ENCODE data around the gene FSIP2. TPM values are rescaled to one million over a fixed set of nuclear protein-coding genes. Genes with fewer than 3 reads are reported as not detected.

Gene FSIP2
- total RNA-seq, 3 donors from 2014 or later (not counting 1 experiment from before 2014, with no cell fraction given): 0.79 to 1.5 (median 0.95) TPM

- Mint-ChIP-seq H3K9me3 (peaks cover 0 to 11% of the 10 kb centered on the region in 2 donors), H3K27ac (no peak overlapping the region), H3K4me1 (no peaks in the 10 kb centered on the region), H3K36me3 (no peaks in the 10 kb centered on the region), H3K4me3 (no peak overlapping the region), H3K27me3 (ENCODE audit: low read depth in 2 of 2) (no peaks in the 10 kb centered on the region)
- no peak for DNase-seq
- H3K27me3 ChIP-seq (ENCODE audit: control insufficient read depth, insufficient read depth, low read length): no peaks in the 10 kb centered on the region
- H3K9me3 ChIP-seq (ENCODE audit: control insufficient read depth, insufficient read depth, low read length): no peaks in the 10 kb centered on the region
- intact Hi-C loops (cut with micrococcal nuclease): no loop called here
- no peak overlapping the region for H3K27ac ChIP-seq (ENCODE audit: low read length)
- H3K36me3 ChIP-seq (ENCODE audit: control insufficient read depth, insufficient read depth, low read length): no peaks in the 10 kb centered on the region
- TF ChIP-seq, protein P1, sequence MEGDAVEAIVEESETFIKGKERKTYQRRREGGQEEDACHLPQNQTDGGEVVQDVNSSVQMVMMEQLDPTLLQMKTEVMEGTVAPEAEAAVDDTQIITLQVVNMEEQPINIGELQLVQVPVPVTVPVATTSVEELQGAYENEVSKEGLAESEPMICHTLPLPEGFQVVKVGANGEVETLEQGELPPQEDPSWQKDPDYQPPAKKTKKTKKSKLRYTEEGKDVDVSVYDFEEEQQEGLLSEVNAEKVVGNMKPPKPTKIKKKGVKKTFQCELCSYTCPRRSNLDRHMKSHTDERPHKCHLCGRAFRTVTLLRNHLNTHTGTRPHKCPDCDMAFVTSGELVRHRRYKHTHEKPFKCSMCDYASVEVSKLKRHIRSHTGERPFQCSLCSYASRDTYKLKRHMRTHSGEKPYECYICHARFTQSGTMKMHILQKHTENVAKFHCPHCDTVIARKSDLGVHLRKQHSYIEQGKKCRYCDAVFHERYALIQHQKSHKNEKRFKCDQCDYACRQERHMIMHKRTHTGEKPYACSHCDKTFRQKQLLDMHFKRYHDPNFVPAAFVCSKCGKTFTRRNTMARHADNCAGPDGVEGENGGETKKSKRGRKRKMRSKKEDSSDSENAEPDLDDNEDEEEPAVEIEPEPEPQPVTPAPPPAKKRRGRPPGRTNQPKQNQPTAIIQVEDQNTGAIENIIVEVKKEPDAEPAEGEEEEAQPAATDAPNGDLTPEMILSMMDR (IDR thresholded peaks at IDR 0.05): no peak
- H3K4me3 ChIP-seq (ENCODE audit: low read length): no peak overlapping the region
- WGBS (ENCODE audit: insufficient coverage): 89% methylated on average over 4 of the region's 4 CpGs
- no peaks in the 10 kb centered on the region for H3K4me1 ChIP-seq (ENCODE audit: control insufficient read depth, insufficient read depth, low read length)
- no peak for ATAC-seq
Measured at GRCh38 chr2:185700883-185701282, 37.7 kb upstream of the FSIP2 start.

GRCh38 chr2:185734658-185735057 lies 3.9 kb upstream of the FSIP2 start:
- Mint-ChIP-seq H3K4me3 (no peak overlapping the region), H3K27ac (no peak overlapping the region), H3K4me1 (peaks cover 0 to 5% of the 10 kb centered on the region in 2 donors), H3K9me3 (peaks cover 9 to 13% of the 10 kb centered on the region in 2 donors), H3K36me3 (no peaks in the 10 kb centered on the region), H3K27me3 (ENCODE audit: low read depth in 2 of 2) (peaks cover 0 to 3% of the 10 kb centered on the region in 2 donors)
- TF ChIP-seq, protein P1 (IDR thresholded peaks at IDR 0.05): no peak
- Histone ChIP-seq H3K36me3 (ENCODE audit: control insufficient read depth, insufficient read depth, low read length) (no peaks in the 10 kb centered on the region), H3K9me3 (ENCODE audit: control insufficient read depth, insufficient read depth, low read length) (no peaks in the 10 kb centered on the region), H3K4me3 (ENCODE audit: low read length) (no peak overlapping the region), H3K27ac (ENCODE audit: low read length) (no peak overlapping the region), H3K27me3 (ENCODE audit: control insufficient read depth, insufficient read depth, low read length) (peaks cover 2% of the 10 kb centered on the region), H3K4me1 (ENCODE audit: control insufficient read depth, insufficient read depth, low read length) (no peaks in the 10 kb centered on the region)
- 81% methylated on average over 1 of the region's 1 CpG for WGBS (ENCODE audit: insufficient coverage)
- intact Hi-C loops (cut with micrococcal nuclease): no loop called here
- ATAC-seq: no peak
- DNase-seq: no peak

- Mint-ChIP-seq H3K4me1 (peaks cover 0 to 5% of the 10 kb centered on the region in 2 donors), H3K9me3 (peaks cover 9 to 17% of the 10 kb centered on the region in 2 donors), H3K27ac (no peak overlapping the region), H3K4me3 (no peak overlapping the region), H3K36me3 (no peaks in the 10 kb centered on the region), H3K27me3 (ENCODE audit: low read depth in 2 of 2) (peaks cover 0 to 3% of the 10 kb centered on the region in 2 donors)
- no peaks in the 10 kb centered on the region for H3K9me3 ChIP-seq (ENCODE audit: control insufficient read depth, insufficient read depth, low read length)
- no peaks in the 10 kb centered on the region for H3K4me1 ChIP-seq (ENCODE audit: control insufficient read depth, insufficient read depth, low read length)
- WGBS (ENCODE audit: insufficient coverage): 100% methylated on average over 1 of the region's 2 CpGs
- TF ChIP-seq, protein P1 (IDR thresholded peaks at IDR 0.05): no peak
- no peaks in the 10 kb centered on the region for H3K36me3 ChIP-seq (ENCODE audit: control insufficient read depth, insufficient read depth, low read length)
- no peak overlapping the region for H3K4me3 ChIP-seq (ENCODE audit: low read length)
- intact Hi-C loops (cut with micrococcal nuclease): no loop called here
- no peak overlapping the region for H3K27ac ChIP-seq (ENCODE audit: low read length)
- H3K27me3 ChIP-seq (ENCODE audit: control insufficient read depth, insufficient read depth, low read length): peaks cover 2% of the 10 kb centered on the region
- no peak for ATAC-seq
- DNase-seq: no peak
Measured at GRCh38 chr2:185736210-185736609, 2.4 kb upstream of the FSIP2 start.

Data from natural killer cell (primary cell).